Right renal pelvis (tissue), 4 donors: ENCODE data around the gene SSBP3. TPM values are rescaled to one million over a fixed set of nuclear protein-coding genes. Genes with fewer than 3 reads are reported as not detected.
A peak's percentile ranks its signal among the peaks of the same experiment; 100 is the strongest.

ENCODE experiments used
- DNase-seq, 4 donors: peaks; one replicate each; pipeline ENCODE4 v3.0.0-alpha.2; 2013; ENCODE audit warnings: low read depth in 4 of 4, low spot score in 3 of 4, missing footprints in 1 of 4
- polyA plus RNA-seq, 4 donors: library from polyadenylated mRNA; unstranded; fragments of 120-200 nt; gene quantifications; one replicate each; pipeline ENCODE4 v1.2.1, GENCODE V29; 2013; ENCODE audit not compliant: insufficient read length in 4 of 4

The SSBP3 gene
- polyA plus RNA-seq, 4 donors = 114 to 127 (median 125) TPM

DNA sequence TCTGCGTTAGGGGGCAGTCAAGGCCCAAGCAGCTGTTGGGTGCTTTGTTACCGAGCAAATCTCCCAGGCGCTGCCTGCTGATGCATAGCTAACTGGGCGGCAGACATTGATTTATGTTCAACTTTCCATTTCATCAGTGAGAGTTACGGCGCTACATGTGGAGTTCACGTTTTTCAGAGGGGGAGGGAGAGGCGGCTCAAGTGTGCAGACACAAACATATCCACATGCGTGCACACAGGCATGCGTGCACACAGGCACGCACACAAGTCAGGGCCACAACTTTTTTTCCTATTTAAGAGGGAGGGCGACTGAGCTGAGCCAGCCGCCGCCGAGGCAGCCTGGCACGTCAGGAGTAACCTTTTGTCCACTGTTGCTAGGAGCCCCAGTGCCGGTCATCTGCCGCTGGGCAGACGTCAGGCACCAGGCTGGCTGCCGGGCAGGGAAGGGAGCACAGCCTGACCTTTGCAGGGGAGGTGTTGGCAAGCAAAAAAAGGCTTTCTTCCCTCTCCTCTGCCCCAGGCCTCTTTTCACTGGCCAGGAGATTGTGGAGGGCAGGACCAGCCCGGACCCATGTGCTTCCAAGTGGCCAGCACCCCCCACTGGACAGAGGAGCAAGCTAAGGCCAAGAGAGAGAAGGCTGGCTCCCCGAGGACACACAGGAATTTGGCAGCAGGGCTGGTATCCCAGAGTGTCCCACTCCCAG, 133.0 kb downstream of the SSBP3 start:
- DNase-seq = peak; percentile 89 to 96 (median 94)

- no peak for DNase-seq
These were observed 133.5 kb downstream of the SSBP3 start for GRCh38 chr1:54272772-54273091.

DNA sequence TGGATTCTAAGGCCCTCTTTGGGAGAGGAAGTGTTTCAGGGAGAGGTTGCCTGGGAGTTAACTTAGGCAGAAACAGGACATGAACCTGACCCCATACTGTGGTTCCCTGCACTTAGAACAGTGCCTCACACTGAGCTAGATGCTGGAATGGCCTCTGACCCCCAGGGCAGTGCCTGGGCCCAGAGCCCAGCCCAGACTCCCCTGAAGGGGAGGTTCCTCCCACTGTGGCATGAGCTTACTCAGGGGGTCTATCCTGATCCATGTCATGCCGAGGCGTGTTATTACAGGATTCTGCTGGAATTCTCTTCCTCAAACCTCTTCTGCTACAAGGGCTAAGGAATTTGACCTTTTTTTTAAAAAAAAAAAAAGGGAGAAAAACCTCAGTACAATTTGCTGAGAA, 134.1 kb downstream of the SSBP3 start:
- DNase-seq = no peak

GRCh38 chr1:54271341-54271740, 134.9 kb downstream of the SSBP3 start:
- no peak for DNase-seq

DNA sequence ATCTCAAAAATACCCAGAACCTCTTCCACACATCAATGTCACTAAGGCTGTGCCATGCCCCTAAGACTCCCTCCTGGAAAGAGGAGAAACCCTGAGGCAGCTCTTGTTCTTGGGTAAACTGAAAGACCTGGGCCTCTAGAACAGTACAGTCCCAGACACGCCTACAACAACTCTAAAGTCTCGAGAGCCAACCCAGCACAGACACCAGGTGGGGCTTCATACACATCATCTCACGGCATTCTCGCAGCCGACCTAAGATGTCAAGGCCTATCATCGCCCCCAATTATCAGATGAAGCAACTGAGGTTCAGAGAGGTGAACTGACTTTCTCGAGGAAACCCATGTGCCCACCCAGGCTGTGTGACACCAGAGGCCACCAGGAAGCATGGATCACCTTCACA, 135.7 kb downstream of the SSBP3 start:
- no peak for DNase-seq

DNA sequence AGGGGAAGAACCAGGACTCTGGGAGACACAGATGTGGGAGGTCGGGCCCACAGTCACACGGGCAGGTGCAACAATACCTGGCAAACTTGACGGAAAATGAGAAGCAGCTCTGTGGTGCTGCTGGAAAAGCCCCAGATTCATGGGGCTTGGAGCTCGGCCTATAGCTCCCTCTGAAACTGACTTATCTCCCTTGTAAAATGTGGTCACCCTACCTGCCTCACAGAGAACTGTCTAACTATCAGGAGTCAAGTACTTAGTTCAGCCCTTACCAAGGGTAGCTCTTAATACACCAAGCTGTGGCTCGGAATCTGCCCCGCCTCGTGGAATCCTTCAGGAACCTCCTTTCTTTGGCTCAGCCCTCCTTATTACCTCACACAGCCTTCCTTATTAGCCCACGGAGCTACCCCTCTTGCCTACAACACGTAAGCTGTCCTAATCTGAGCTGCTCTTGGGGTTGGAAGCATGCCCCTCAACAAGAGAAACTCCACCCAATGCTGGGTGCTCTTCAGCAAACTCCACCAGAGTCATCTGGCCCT, 137.4 kb downstream of the SSBP3 start:
- no peak for DNase-seq

- no peak for DNase-seq
These were observed 138.1 kb downstream of the SSBP3 start for GRCh38 chr1:54267815-54268761.

DNA sequence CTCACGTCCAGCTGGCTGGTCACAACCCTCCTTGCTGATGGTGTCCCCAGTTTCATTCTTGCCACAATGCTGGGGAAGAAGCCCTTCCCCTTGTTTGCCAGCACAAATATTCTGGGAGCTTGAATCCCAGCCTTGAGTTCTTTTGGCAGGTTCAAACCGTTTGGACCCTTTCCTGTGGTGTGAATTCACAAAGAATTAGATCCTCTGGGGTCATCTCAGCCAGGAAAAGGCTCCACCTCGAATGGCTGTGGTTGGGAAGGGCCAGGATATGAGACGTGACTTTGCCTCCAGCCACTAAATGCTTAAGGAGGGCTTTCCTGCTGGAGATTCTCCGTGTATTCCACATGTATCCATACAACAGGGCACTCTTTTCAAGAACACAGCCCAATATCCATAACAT, 139.3 kb downstream of the SSBP3 start:
- DNase-seq = no peak

- no peak for DNase-seq
These were observed 140.0 kb downstream of the SSBP3 start for GRCh38 chr1:54266195-54266594.

DNA sequence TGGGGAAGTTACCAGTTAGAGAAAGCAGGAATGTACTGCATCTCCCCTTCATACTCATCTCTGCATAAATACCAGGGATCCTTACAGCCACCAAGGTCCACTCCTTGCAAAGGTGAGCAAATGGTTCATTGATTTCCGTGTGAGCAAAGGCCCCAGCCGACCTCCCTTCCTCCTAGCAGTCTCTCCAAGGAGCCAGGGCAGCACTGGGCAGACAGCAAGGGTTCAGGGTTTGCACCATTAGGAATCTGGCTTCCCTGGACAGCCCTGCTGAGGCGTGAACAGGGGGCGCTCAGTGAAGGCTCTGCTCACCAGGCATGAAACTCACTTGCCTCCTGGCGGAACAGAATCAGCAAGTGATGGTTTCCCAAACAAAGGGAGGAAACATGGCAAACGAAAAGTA, 140.5 kb downstream of the SSBP3 start:
- no peak for DNase-seq

DNA sequence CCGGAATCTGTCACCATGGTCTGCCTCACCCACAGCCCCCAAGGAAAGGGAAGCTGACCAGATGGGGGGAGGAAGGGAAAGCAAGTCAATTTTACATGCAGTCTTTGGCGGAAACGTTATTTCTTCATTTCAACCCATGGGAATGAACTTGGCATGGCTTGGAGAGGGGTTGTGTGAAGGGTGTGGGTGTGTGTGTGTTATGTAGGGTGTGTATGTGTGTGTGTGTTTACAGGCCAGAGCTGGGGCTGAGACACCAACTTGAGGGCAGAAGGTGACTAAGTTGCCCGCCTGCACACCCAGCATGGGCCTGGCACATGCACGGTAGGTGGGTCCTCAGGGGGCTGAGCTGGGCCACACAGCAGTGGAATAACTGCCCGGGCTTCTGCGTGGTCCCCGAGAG, 141.1 kb downstream of the SSBP3 start:
- DNase-seq = no peak

GRCh38 chr1:54263601-54264226, 142.5 kb downstream of the SSBP3 start:
- no peak for DNase-seq

- no peak for DNase-seq
These were observed 143.9 kb downstream of the SSBP3 start for GRCh38 chr1:54262244-54262643.

- no peak for DNase-seq
These were observed 145.4 kb downstream of the SSBP3 start for GRCh38 chr1:54260810-54261209.

DNA sequence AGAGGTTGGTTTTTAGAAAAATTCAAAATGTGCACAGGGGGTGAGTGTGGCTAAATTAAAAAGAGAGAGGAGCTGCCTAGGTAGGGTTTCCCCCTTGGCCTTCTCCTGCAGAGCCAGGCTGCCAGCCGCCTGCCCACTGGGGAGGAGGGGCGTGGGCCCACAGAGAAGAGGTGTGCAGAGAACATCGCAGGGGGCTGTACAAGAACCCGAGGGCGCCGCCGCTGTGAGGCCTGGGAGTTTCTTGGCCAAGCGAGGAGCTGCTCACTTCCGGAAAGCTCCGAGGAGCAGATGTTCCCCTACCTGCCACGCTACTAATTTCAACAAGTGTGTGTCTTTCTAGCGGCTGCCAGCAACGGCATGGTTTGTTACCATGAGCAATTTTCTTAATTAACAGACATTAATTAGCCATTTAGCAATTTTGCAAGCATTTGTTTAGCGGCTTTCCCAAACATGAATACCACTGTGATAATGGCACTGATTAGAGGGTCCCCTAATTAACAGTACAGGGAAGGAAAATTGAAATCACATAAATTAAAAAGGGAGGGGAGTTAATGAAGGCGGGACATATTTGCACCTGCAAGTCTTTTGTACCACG, 146.6 kb downstream of the SSBP3 start:
- DNase-seq = no peak

DNA sequence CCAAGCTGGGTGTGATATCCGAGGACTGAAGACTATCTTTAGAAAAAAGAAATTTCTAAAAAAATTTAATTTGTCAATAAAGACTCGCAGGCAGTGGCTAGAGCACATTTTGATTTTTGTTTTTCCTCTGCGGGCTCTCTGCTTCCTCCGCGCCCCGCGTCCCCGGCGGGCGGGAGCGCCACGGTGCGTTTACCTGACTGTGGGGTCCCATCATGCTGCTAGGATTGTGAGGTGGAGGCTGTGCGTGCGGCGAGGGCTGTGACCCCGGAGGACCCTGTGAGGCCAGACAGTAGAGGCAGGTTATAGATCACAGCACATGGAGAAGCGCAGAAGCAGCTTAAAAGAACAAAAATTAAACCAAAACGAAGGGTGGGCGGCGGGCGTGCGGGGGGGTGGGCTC, 148.3 kb downstream of the SSBP3 start:
- no peak for DNase-seq

- DNase-seq = no peak
These were observed 148.9 kb downstream of the SSBP3 start for GRCh38 chr1:54257346-54257620.

DNA sequence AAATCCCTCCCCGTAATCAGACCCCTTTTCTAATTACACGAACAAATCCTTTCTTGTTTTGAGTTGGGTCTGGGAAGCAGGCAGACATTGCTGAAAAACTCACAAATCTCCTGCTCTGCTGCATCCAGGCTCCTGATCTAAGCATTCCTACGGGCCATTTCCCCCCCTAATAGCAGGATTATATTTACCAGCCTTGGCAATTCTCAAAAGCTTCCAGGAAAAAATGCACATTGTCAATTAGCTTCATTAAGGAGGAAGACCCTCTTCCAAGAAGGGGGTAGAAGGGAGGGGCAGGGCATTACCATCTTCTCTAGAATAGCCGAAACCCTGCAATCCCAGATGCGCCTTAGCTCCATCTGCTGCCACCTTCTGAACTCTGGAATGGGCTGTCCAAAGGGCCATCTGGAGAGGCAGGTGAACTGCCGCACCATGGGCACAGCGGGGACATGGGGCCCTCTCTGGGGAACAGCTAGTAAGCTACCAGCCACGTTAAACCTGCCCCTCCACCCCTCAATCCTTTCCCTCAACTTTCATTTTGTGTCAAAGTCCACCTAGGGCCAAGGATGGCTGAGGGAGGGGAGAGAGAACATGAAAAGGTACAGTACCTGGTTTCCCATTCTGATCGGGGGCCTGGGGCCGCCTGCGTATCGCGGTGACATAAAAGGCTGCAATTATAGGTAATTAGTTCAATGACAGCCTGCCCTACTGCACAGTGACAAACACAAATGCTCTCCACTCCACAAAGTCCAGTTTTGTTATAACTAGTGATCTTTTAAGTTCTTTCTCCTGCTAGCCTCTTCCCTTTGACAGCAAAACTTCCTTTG, 149.5 kb downstream of the SSBP3 start:
- no peak for DNase-seq

DNA sequence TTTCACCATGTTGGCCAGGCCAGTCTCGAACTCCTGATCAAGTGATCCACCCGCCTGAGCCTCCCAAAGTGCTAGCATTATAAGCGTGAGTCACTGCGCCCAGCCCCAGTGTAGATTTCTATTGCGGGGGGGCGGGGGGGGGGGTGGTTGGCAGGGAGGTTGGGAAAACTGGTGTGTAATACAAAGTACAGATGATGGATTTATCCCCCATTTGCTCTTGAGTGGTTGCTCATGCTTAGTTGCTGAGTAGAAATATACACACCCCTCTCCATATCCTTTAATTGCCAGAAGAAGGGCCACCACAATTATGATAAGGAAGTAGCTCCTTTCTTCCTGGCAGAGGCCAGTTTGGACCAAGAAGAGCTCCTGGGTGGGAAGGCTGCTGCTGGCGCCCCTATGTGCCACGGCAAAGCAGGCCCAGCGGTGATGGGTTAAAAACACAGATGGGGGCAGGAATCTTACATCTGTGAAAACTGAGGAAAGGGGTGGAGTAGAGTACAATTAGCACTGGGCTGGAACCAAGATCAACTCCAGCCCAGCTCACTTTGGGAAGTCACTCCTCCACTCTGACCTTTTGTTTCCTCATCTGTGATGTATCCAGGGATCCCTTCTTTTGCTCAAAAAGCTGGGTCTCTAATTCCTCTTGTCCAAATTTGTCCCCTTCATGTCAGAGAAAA, 151.0 kb downstream of the SSBP3 start:
- no peak for DNase-seq

- no peak for DNase-seq
These were observed 152.1 kb downstream of the SSBP3 start for GRCh38 chr1:54254055-54254454.
